Bronchial epithelial cell (primary cell): ENCODE data around the gene WDR82. TPM values are rescaled to one million over a fixed set of nuclear protein-coding genes. Genes with fewer than 3 reads are reported as not detected.

Experiments
- DNase-seq: peaks from one replicate; pipeline ENCODE4 v3.0.0-alpha.2; 2010; ENCODE audit warnings: low read depth
- FAIRE-seq: peaks from 2 replicates; lab custom pipeline; 2011; peaks lifted over from hg19 to GRCh38; lab: Jason Lieb, UNC
- H3K27me3 ChIP-seq: 2 replicates; pipeline ENCODE4 v1.5.1; 2011; ENCODE audit warnings: low read length; ENCODE audit not compliant: control insufficient read depth, insufficient read depth
- H3K36me3 ChIP-seq: 2 replicates; pipeline ENCODE4 v1.5.1; 2011; ENCODE audit warnings: low read length; ENCODE audit not compliant: control insufficient read depth, insufficient read depth
- H3K4me3 ChIP-seq: 2 replicates; pipeline ENCODE4 v1.5.1; 2011; ENCODE audit warnings: mild to moderate bottlenecking, low read depth, low read length, control low read depth
- total RNA-seq: library from RNA; depleted of rRNA; stranded (reverse); fragments of >200 nt; gene quantifications from 2 replicates; pipeline ENCODE4 v1.2.1, GENCODE V29; 2014
- TF ChIP-seq, protein P1 (sequence below): IDR thresholded peaks from 2 replicates; pipeline ENCODE4 v1.5.1; 2011; ENCODE audit warnings: mild to moderate bottlenecking, moderate library complexity, low read length, control low read depth, inconsistent platforms; ENCODE audit not compliant: insufficient read depth, severe bottlenecking

The WDR82 gene
- total RNA-seq, 1 donor from 2014 or later: 61.3 TPM

DNA sequence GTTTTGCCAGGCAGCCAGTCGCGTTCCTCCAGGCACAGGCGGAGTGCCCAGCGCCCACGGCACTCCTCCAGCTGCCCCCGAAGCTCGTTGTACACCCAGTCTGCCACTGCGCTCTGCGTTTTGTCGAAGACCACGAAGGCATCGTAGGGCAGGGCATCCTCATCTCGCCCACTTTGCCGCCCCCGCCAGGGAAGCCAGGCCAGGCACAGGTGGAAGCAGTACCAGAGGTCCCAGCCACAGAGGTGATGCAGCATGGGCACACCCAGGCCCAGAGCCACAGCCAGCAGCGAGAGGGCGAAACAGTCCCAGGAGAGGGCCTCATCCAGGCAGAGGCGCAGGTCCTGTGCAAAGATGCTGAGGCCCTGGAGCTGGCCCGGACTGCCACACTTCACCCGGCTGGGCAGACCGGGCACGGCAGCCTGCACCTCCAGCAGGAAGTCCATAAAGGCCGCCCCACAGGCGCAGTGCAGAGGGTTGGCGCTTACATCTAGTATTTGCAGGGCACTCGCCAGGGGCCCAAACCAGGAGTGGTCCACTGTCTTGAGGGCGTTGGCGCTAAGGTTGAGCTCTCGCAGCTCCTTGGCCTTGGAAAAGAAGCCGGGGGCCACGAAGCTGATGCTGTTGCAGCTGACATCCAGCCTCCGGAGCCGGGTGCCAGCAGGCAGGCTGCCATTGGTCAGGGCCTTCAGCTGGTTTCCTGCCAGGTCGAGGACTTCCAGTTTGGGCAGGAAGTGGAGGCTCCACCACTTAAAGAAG lies 56.7 kb downstream of the WDR82 start:
- no peaks in the 10 kb centered on the region for H3K27me3 ChIP-seq
- H3K4me3 ChIP-seq: no peak overlapping the region
- TF ChIP-seq, protein P1, sequence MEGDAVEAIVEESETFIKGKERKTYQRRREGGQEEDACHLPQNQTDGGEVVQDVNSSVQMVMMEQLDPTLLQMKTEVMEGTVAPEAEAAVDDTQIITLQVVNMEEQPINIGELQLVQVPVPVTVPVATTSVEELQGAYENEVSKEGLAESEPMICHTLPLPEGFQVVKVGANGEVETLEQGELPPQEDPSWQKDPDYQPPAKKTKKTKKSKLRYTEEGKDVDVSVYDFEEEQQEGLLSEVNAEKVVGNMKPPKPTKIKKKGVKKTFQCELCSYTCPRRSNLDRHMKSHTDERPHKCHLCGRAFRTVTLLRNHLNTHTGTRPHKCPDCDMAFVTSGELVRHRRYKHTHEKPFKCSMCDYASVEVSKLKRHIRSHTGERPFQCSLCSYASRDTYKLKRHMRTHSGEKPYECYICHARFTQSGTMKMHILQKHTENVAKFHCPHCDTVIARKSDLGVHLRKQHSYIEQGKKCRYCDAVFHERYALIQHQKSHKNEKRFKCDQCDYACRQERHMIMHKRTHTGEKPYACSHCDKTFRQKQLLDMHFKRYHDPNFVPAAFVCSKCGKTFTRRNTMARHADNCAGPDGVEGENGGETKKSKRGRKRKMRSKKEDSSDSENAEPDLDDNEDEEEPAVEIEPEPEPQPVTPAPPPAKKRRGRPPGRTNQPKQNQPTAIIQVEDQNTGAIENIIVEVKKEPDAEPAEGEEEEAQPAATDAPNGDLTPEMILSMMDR: no peak
- FAIRE-seq: no peak
- H3K36me3 ChIP-seq: no peaks in the 10 kb centered on the region
- no peak for DNase-seq

DNA sequence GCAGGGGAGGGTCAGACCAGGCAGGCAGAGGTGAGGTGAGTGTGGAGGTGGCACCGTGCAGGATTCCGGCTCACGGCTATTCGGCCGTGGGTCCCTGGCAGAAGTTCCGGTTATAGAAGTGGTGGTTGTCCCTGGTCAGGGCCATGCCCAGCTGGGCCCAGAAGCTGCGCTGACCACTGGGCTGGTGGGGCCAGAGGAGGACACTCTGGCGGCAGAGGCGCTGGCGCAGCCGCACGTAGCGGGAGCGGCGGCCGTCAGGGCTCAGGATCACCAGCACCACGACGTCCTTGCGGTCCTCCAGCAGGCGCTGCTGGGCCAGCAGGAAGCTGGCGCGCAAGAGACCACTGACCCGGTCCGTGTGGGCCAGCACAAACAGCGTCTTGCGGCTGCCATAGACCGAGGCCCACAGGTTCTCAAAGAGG lies 57.3 kb downstream of the WDR82 start:
- H3K36me3 ChIP-seq: no peaks in the 10 kb centered on the region
- no peaks in the 10 kb centered on the region for H3K27me3 ChIP-seq
- H3K4me3 ChIP-seq: no peak overlapping the region
- no peak for DNase-seq
- TF ChIP-seq, protein P1: no peak
- FAIRE-seq: no peak

DNA sequence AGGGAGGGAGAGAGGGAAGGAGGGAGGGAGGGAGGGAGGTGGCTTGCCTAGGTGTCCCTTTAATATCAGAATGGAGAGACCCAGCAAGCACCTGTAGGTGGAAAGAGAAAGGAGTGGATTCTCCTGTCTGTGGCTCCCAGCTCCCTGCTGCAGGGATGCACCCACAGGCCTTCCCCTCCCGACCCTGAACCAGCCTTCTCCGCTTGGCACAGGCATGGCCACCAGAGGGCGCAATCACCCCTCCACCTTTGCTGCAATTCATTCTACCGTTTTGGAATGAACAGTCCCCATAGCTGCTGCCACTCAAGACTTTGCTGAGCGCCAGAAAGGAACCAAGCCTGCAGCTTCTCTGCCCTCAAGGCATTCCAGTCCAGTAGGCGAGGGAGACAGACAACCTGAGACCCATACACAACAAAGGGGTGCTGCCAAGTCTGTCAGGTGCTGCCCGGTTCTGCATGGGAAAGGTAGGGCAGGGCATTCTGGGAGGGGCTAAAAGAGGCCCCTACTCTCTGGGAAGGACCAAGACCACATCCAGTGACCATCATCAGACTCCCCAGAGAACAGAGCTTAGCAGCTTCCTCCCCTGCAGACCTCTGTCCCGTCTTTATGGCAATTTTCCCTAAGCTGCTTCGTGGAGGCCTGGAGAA lies 57.9 kb downstream of the WDR82 start:
- Histone ChIP-seq H3K27me3 (no peaks in the 10 kb centered on the region), H3K4me3 (no peak overlapping the region), H3K36me3 (no peaks in the 10 kb centered on the region)
- TF ChIP-seq, protein P1: peak; percentile 99
- no peak for FAIRE-seq
- DNase-seq: peak; percentile 50

DNA sequence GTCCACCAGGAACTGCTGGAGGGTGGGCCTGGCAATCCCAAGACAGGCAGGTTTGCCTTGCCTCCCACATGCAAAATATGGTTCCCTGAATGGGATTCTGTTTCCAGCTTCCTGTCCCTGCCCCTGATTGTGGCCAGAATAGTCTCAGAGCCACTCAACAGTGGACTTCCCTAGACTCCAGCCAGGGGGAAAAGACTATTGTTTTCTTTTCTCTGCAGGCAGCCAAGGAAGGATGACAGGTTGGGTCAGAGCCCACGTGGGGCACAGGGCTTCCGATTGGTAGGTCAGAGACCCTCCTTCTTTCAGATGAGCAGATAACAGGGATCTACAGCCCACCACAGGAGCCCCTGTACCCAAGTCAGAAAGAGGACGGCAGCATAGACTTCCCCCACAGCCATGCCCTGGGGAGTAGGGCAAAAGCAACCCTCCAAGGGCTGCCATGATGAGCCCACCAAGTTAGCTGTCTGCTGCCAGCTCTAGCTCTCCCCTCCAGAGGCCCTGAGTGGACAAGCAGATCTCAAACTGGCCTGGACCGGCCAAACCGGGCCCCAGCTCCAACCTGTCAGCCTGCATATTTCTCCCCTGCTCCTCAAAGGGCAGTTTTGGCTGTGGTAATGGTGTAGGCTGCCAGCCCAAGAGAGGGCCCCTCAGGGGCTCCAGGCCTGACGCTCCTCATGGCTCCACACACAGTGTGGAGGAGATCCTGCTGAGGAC lies 59.4 kb downstream of the WDR82 start:
- DNase-seq (no peak), FAIRE-seq (no peak)
- Histone ChIP-seq H3K27me3 (no peaks in the 10 kb centered on the region), H3K36me3 (peaks cover 5% of the 10 kb centered on the region), H3K4me3 (no peak overlapping the region)
- TF ChIP-seq, protein P1: no peak

DNA sequence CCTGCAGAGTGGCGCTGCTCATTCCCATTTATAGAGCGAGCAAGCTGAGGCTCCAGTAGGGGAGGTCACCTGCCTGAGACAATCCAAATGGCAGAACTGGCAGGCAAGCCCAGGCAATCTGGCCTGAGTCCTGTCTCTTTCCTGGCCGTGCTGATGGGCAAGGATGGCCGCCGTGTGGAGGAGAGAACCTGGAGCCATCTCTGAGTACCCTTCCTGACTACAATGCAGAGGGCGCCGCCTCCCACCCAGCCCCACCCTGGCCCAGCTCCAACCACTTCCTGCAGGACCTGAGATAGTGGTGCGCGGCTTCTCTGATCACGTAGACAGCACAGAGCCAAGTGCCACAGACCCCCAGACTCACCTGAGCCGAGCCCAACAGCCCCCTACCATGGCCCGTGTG lies 60.0 kb downstream of the WDR82 start:
- DNase-seq (no peak), FAIRE-seq (no peak)
- TF ChIP-seq, protein P1: no peak
- Histone ChIP-seq H3K36me3 (peaks cover 7% of the 10 kb centered on the region), H3K4me3 (no peak overlapping the region), H3K27me3 (no peaks in the 10 kb centered on the region)
